ENCODE measurements around the gene MSX2. TPM values are rescaled to one million over a fixed set of nuclear protein-coding genes. Genes with fewer than 3 reads are reported as not detected.

The MSX2 gene
- total RNA-seq, 1 experiment from 2014 or later: 8.5 TPM

DNA sequence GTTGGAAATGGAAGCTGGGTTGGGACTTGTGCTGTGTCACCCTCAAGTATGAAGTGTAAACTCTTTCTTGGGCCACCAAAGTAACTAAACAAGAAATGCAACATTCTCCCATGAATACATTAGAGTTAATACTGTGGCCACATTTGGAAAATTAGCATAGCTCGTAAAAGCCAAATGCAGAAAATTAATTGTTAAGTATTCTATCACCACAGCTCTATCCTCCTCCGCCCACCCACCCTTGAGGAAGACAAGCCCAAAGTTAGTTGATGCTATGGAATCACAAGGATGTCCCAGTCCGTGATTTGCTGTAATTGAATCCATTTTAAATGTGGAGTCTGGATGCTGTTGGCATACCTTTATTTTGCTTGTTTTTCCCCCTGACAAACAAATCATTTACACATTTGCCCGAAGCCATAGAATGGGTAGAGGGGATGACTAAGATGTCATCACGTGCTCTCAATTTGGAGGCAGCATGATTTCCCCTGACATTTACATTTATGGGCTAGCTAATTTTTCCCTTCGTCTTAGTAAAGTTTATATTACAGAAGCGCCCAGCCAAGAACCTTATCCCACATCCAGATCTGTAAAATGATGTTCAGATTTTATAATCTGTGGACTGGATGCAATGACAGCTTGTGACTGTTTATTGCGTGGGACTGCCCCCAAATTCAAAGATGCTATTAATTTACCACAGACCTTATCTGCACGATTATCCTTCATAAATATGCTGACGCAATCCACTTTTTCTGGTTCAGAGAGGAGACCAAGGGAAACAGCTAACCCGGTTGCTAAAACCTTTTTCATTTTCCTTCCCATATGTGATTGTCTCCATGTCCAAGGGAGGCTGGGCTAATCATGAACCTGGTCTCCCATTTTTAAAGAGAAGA, 3.7 kb downstream of the MSX2 start:
- intact Hi-C loops (cut with micrococcal nuclease; ENCODE audit: unreplicated experiment) (loop anchor here (10.0 kb wide), 1 partner anchor 143 kb away; no protein-coding TSS in a partner anchor), in situ Hi-C loops (cut with HindIII; ENCODE audit: low pct_unique_long_range_greater_than_20kb, low sequenced_read_pairs) (no loop called here)

DNA sequence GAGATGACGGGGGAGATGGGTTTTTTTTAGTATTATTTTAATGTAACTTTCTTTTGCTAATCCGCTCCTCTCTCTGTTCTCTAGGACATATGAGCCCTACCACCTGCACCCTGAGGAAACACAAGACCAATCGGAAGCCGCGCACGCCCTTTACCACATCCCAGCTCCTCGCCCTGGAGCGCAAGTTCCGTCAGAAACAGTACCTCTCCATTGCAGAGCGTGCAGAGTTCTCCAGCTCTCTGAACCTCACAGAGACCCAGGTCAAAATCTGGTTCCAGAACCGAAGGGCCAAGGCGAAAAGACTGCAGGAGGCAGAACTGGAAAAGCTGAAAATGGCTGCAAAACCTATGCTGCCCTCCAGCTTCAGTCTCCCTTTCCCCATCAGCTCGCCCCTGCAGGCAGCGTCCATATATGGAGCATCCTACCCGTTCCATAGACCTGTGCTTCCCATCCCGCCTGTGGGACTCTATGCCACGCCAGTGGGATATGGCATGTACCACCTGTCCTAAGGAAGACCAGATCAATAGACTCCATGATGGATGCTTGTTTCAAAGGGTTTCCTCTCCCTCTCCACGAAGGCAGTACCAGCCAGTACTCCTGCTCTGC, 4.8 kb downstream of the MSX2 start:
- CTCF ChIA-PET: no interaction called here

More for the DNA sequence above, 3.7 kb downstream of the MSX2 start:
- DNase-seq (ENCODE audit: low read depth, low spot score) (no peak), ATAC-seq (no peak)
- no TSS peak for BruUV-seq (replicated peaks)
- H3K4me3 ChIP-seq (ENCODE audit: low read depth in 2 of 2, low read length in 2 of 2): no peak overlapping the region
- ChIA-PET CTCF (interaction anchor here (0.6 kb wide), 1 partner anchor 120 kb away, joined by 3 read pairs; no protein-coding TSS in a partner anchor), POLR2A (interaction anchor here (0.7 kb wide), 1 partner anchor 35 kb away, joined by 3 read pairs; no protein-coding TSS in a partner anchor)
- H3K9me3 ChIP-seq (ENCODE audit: control insufficient read depth, insufficient read depth, low read depth, low read length): no peaks in the 10 kb centered on the region
- TF ChIP-seq, protein P1, sequence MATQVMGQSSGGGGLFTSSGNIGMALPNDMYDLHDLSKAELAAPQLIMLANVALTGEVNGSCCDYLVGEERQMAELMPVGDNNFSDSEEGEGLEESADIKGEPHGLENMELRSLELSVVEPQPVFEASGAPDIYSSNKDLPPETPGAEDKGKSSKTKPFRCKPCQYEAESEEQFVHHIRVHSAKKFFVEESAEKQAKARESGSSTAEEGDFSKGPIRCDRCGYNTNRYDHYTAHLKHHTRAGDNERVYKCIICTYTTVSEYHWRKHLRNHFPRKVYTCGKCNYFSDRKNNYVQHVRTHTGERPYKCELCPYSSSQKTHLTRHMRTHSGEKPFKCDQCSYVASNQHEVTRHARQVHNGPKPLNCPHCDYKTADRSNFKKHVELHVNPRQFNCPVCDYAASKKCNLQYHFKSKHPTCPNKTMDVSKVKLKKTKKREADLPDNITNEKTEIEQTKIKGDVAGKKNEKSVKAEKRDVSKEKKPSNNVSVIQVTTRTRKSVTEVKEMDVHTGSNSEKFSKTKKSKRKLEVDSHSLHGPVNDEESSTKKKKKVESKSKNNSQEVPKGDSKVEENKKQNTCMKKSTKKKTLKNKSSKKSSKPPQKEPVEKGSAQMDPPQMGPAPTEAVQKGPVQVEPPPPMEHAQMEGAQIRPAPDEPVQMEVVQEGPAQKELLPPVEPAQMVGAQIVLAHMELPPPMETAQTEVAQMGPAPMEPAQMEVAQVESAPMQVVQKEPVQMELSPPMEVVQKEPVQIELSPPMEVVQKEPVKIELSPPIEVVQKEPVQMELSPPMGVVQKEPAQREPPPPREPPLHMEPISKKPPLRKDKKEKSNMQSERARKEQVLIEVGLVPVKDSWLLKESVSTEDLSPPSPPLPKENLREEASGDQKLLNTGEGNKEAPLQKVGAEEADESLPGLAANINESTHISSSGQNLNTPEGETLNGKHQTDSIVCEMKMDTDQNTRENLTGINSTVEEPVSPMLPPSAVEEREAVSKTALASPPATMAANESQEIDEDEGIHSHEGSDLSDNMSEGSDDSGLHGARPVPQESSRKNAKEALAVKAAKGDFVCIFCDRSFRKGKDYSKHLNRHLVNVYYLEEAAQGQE (IDR thresholded peaks at IDR 0.05; ENCODE audit: insufficient read depth in 1 of 2, low read depth in 2 of 2, low read length in 1 of 2): no peak
- TF ChIP-seq SIN3A (IDR thresholded peaks at IDR 0.05; ENCODE audit: borderline replicate concordance, insufficient read depth, low read depth, low read length): no peak
- no peaks in the 10 kb centered on the region; the same call in 1 of the 2 replicates for H3K27me3 ChIP-seq (ENCODE audit: control insufficient read depth, insufficient read depth, low read length)
- peaks cover 23% of the 10 kb centered on the region for H3K4me1 ChIP-seq (ENCODE audit: control insufficient read depth, insufficient read depth, low read length)
- H3K36me3 ChIP-seq (ENCODE audit: control insufficient read depth, insufficient read depth, low read length): peaks cover 2% of the 10 kb centered on the region; the same call in 1 of the 2 replicates
- no peak overlapping the region for H3K27ac ChIP-seq (ENCODE audit: low read length)

More for the DNA sequence above, 4.8 kb downstream of the MSX2 start:
- in situ Hi-C loops (cut with HindIII; ENCODE audit: low pct_unique_long_range_greater_than_20kb, low sequenced_read_pairs): no loop called here
- POLR2A ChIA-PET: no interaction called here
- H3K9me3 ChIP-seq (ENCODE audit: control insufficient read depth, insufficient read depth, low read depth, low read length): no peaks in the 10 kb centered on the region
- peaks cover 22% of the 10 kb centered on the region for H3K4me1 ChIP-seq (ENCODE audit: control insufficient read depth, insufficient read depth, low read length)
- DNase-seq (ENCODE audit: low read depth, low spot score): no peak
- intact Hi-C loops (cut with micrococcal nuclease; ENCODE audit: unreplicated experiment): loop anchor here (10.0 kb wide), 1 partner anchor 144 kb away; no protein-coding TSS in a partner anchor
- TF ChIP-seq, protein P2, sequence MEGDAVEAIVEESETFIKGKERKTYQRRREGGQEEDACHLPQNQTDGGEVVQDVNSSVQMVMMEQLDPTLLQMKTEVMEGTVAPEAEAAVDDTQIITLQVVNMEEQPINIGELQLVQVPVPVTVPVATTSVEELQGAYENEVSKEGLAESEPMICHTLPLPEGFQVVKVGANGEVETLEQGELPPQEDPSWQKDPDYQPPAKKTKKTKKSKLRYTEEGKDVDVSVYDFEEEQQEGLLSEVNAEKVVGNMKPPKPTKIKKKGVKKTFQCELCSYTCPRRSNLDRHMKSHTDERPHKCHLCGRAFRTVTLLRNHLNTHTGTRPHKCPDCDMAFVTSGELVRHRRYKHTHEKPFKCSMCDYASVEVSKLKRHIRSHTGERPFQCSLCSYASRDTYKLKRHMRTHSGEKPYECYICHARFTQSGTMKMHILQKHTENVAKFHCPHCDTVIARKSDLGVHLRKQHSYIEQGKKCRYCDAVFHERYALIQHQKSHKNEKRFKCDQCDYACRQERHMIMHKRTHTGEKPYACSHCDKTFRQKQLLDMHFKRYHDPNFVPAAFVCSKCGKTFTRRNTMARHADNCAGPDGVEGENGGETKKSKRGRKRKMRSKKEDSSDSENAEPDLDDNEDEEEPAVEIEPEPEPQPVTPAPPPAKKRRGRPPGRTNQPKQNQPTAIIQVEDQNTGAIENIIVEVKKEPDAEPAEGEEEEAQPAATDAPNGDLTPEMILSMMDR (IDR thresholded peaks at IDR 0.05): no peak
- TF ChIP-seq TCF7L2 (IDR thresholded peaks at IDR 0.05; ENCODE audit: low read depth, low read length) (no peak), POLR2AphosphoS5 (IDR thresholded peaks at IDR 0.05; ENCODE audit: low read depth, low read length) (no peak), SIN3A (IDR thresholded peaks at IDR 0.05; ENCODE audit: borderline replicate concordance, insufficient read depth, low read depth, low read length) (no peak)
- TF ChIP-seq, protein P1 (IDR thresholded peaks at IDR 0.05; ENCODE audit: insufficient read depth in 1 of 2, low read depth in 2 of 2, low read length in 1 of 2): no peak
- no peaks in the 10 kb centered on the region for H3K27me3 ChIP-seq (ENCODE audit: control insufficient read depth, insufficient read depth, low read length)
- no peak overlapping the region for H3K4me3 ChIP-seq (ENCODE audit: low read depth in 2 of 2, low read length in 2 of 2)
- no peak for ATAC-seq
- BruUV-seq (replicated peaks): no TSS peak
- H3K27ac ChIP-seq (ENCODE audit: low read length): no peak overlapping the region
- H3K36me3 ChIP-seq (ENCODE audit: control insufficient read depth, insufficient read depth, low read length): peaks cover 2% of the 10 kb centered on the region; the same call in 1 of the 2 replicates
